CD8-positive, alpha-beta memory T cell (primary cell): Measurements from ENCODE around the gene RREB1. TPM values are rescaled to one million over a fixed set of nuclear protein-coding genes. Genes with fewer than 3 reads are reported as not detected.

ENCODE experiments used
- CTCF ChIA-PET: fragments of 350-600 bp; sonication (Branson Sonifier 250); formaldehyde crosslinking; loops from one replicate; lab custom pipeline; 2021; ENCODE audit warnings: antibody characterized with exemption; lab: Charles Lee
- POLR2A ChIA-PET: fragments of 350-600 bp; sonication (Branson Sonifier 250); formaldehyde crosslinking; loops from one replicate; lab custom pipeline; 2021; ENCODE audit warnings: antibody characterized with exemption; lab: Charles Lee
- DNase-seq, 5 donors: peaks; one replicate each; pipeline versions ENCODE4 v3.0.0 to v3.0.0-alpha.2; 2020 to 2022; ENCODE audit warnings: mixed read lengths in 1 of 5
- H3K27ac ChIP-seq: one replicate; pipeline ENCODE4 v1.7.0; 2013; ENCODE audit warnings: low read depth, mild to moderate bottlenecking, low read length, moderate library complexity
- H3K27me3 ChIP-seq: 2 replicates; pipeline ENCODE4 v1.7.0; 2013; ENCODE audit warnings: low read length, mild to moderate bottlenecking; ENCODE audit not compliant: insufficient read depth, poor library complexity, severe bottlenecking
- H3K36me3 ChIP-seq: 2 replicates; pipeline ENCODE4 v1.7.0; 2013; ENCODE audit warnings: mild to moderate bottlenecking, low read length, moderate library complexity; ENCODE audit not compliant: insufficient read depth
- H3K4me1 ChIP-seq: 2 replicates; pipeline ENCODE4 v1.7.0; 2013; ENCODE audit warnings: mild to moderate bottlenecking, low read length, moderate library complexity; ENCODE audit not compliant: insufficient read depth
- H3K4me3 ChIP-seq: 2 replicates; pipeline ENCODE4 v1.7.0; 2013; ENCODE audit warnings: mild to moderate bottlenecking, low read length
- H3K9me3 ChIP-seq: 2 replicates; pipeline ENCODE4 v1.7.0; 2013; ENCODE audit warnings: mild to moderate bottlenecking, low read length
- H3K27ac Mint-ChIP-seq, 8 donors: one replicate each; pipeline ENCODE4 v1.8.0; 2020 to 2021; ENCODE audit warnings: mixed read lengths in 8 of 8, mild to moderate bottlenecking in 6 of 8, inconsistent platforms in 3 of 8, moderate library complexity in 3 of 8
- H3K27me3 Mint-ChIP-seq, 2 donors: one replicate each; pipeline ENCODE4 v1.8.0; 2020 to 2021; ENCODE audit warnings: mixed read lengths in 2 of 2, mild to moderate bottlenecking in 1 of 2, moderate library complexity in 1 of 2
- H3K36me3 Mint-ChIP-seq, 3 donors: one replicate each; pipeline ENCODE4 v1.8.0; 2020 to 2021; ENCODE audit warnings: mixed read lengths in 3 of 3, inconsistent platforms in 1 of 3, mild to moderate bottlenecking in 1 of 3
- H3K4me1 Mint-ChIP-seq, 3 donors: one replicate each; pipeline ENCODE4 v1.8.0; 2020 to 2021; ENCODE audit warnings: mixed read lengths in 3 of 3, inconsistent platforms in 1 of 3, mild to moderate bottlenecking in 1 of 3
- H3K4me3 Mint-ChIP-seq, 7 donors: one replicate each; pipeline ENCODE4 v1.8.0; 2020 to 2021; ENCODE audit warnings: mixed read lengths in 7 of 7, mild to moderate bottlenecking in 6 of 7, moderate library complexity in 4 of 7, inconsistent platforms in 2 of 7
- H3K9me3 Mint-ChIP-seq, 5 donors: one replicate each; pipeline ENCODE4 v1.8.0; 2020 to 2022; ENCODE audit warnings: mixed read lengths in 5 of 5, mild to moderate bottlenecking in 3 of 5, moderate library complexity in 2 of 5, inconsistent platforms in 1 of 5
- polyA plus RNA-seq: library from polyadenylated mRNA; unstranded; fragments of 300-500 nt; fragmentation: Illumina TruSeq; gene quantifications from one replicate; pipeline ENCODE4 v1.2.3, GENCODE V29; 2021
- total RNA-seq, 2 experiments: library from RNA; stranded (reverse); gene quantifications; one replicate each; pipeline ENCODE4 v1.2.3, GENCODE V29; 2021

The RREB1 gene
- total and polyA plus RNA-seq, 3 experiments from 2014 or later = 8.5 to 18.7 (median 17.7) TPM

- Histone ChIP-seq H3K36me3 (no peaks in the 10 kb centered on the region), H3K4me1 (peaks cover 45% of the 10 kb centered on the region), H3K27ac (peak overlapping the region; percentile 74), H3K9me3 (no peaks in the 10 kb centered on the region), H3K4me3 (peak overlapping the region; percentile 28), H3K27me3 (no peaks in the 10 kb centered on the region)
- Mint-ChIP-seq H3K4me3 (peak overlapping the region; percentile 90 to 95 (median 92)), H3K4me1 (peaks cover 47 to 58% (median 57%) of the 10 kb centered on the region in 3 donors), H3K36me3 (peaks cover 0 to 17% (median 0%) of the 10 kb centered on the region in 3 donors), H3K27ac (peak overlapping the region; percentile 76 to 96 (median 94)), H3K27me3 (peaks cover 0 to 1% of the 10 kb centered on the region in 2 donors), H3K9me3 (peaks cover 0 to 3% (median 0%) of the 10 kb centered on the region in 5 donors)
- ChIA-PET CTCF (interaction anchor here (0.8 to 1.8 kb wide), 3 partner anchors 9 to 433 kb away, joined by 4 to 6 read pairs (median 5); no protein-coding TSS in a partner anchor), POLR2A (interaction anchor here (0.6 to 3.4 kb wide), 5 partner anchors 22 to 1258 kb away, joined by 3 to 27 read pairs (median 6); no protein-coding TSS in a partner anchor)
- DNase-seq = peak; percentile 16 to 62 (median 34)
Measured at GRCh38 chr6:7108964-7109836, 1.4 kb downstream of the RREB1 start.

DNA sequence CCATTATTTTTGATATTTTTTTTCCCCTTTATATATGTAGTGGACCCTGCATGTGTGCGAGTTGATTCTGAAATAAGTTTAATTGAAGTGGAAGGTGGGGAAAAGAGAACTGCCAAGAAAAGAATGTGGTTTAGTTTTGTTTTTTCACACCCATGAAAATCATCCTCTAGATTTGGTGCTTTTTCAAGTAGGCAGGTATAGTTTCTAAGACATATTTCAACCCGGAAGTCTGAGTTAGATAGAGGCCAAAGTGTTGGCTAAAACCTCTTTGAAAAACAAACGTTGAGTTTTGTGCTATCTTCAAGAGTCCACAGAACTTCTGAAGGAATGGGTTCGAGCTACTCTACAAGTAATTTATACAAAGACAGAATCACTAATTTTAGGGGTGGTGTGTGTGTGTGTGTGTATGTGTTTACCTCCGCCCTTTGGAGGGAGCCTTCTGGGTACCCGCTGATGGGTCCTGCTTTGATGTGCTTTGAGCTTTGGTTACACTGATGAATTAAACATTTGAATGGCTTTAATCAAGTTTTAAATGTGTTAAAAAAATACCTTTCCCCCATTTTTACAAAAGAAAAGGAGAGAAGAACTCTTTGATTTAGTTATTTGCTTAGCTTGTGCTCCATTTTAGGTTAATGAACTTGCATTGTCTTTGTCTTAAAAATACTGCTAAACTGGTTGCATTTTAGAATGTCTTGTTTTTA is 2.5 kb downstream of the RREB1 start:
- H3K9me3 ChIP-seq = no peaks in the 10 kb centered on the region
- Mint-ChIP-seq H3K36me3 (peaks cover 0 to 17% (median 0%) of the 10 kb centered on the region in 3 donors), H3K4me1 (peaks cover 51 to 68% (median 67%) of the 10 kb centered on the region in 3 donors), H3K27ac (peak overlapping the region; percentile 76 to 96 (median 94)), H3K9me3 (peaks cover 0 to 3% (median 0%) of the 10 kb centered on the region in 5 donors), H3K4me3 (peak overlapping the region; percentile 90 to 95 (median 92)), H3K27me3 (peaks cover 0 to 1% of the 10 kb centered on the region in 2 donors)
- POLR2A ChIA-PET = interaction anchor here (0.7 to 3.4 kb wide), 4 partner anchors 25 to 58 kb away, joined by 3 to 27 read pairs (median 3); no protein-coding TSS in a partner anchor
- CTCF ChIA-PET = interaction anchor here (1.2 to 1.8 kb wide), 2 partner anchors 36 to 434 kb away, joined by 4 to 5 read pairs; no protein-coding TSS in a partner anchor
- H3K27me3 ChIP-seq = no peaks in the 10 kb centered on the region
- peak overlapping the region; percentile 74 for H3K27ac ChIP-seq
- peaks cover 51% of the 10 kb centered on the region for H3K4me1 ChIP-seq
- peak in 1 of 5 donors; percentile 29 for DNase-seq
- H3K36me3 ChIP-seq = no peaks in the 10 kb centered on the region
- peak overlapping the region; percentile 28 for H3K4me3 ChIP-seq

- Mint-ChIP-seq H3K27ac (peak overlapping the region in 4 of 8 donors; percentile 2 to 94 (median 42)), H3K4me1 (peaks cover 59 to 76% (median 74%) of the 10 kb centered on the region in 3 donors), H3K9me3 (peaks cover 0 to 3% (median 0%) of the 10 kb centered on the region in 5 donors), H3K36me3 (peaks cover 0 to 17% (median 0%) of the 10 kb centered on the region in 3 donors), H3K27me3 (peaks cover 0 to 1% of the 10 kb centered on the region in 2 donors), H3K4me3 (peak overlapping the region in 4 of 7 donors; percentile 44 to 92 (median 92))
- H3K27me3 ChIP-seq = no peaks in the 10 kb centered on the region
- H3K4me1 ChIP-seq = peaks cover 61% of the 10 kb centered on the region
- no peak for DNase-seq
- no peak overlapping the region for H3K27ac ChIP-seq
- POLR2A ChIA-PET = interaction anchor here (0.7 to 1.2 kb wide), 3 partner anchors 24 to 32 kb away, joined by 3 read pairs; no protein-coding TSS in a partner anchor
- H3K9me3 ChIP-seq = no peaks in the 10 kb centered on the region
- no peak overlapping the region for H3K4me3 ChIP-seq
- no peaks in the 10 kb centered on the region for H3K36me3 ChIP-seq
- CTCF ChIA-PET = interaction anchor here (1.2 to 1.8 kb wide), 3 partner anchors 24 to 435 kb away, joined by 4 to 5 read pairs (median 4); no protein-coding TSS in a partner anchor
Measured at GRCh38 chr6:7111095-7111690, 3.4 kb downstream of the RREB1 start.

- peaks cover 64 to 78% (median 77%) of the 10 kb centered on the region in 3 donors for H3K4me1 Mint-ChIP-seq
- peak overlapping the region; percentile 1 for H3K4me3 ChIP-seq
- no peak for DNase-seq
- peaks cover 64% of the 10 kb centered on the region for H3K4me1 ChIP-seq
- CTCF ChIA-PET = interaction anchor here (1.5 kb wide), 1 partner anchor 25 kb away, joined by 4 read pairs; no protein-coding TSS in a partner anchor
- H3K27me3 ChIP-seq = no peaks in the 10 kb centered on the region
- no peaks in the 10 kb centered on the region for H3K36me3 ChIP-seq
- POLR2A ChIA-PET = interaction anchor here (0.8 to 1.2 kb wide), 3 partner anchors 9 to 31 kb away, joined by 3 read pairs; no protein-coding TSS in a partner anchor
- H3K27me3 Mint-ChIP-seq = no peaks in the 10 kb centered on the region
- H3K36me3 Mint-ChIP-seq = peaks cover 0 to 12% (median 0%) of the 10 kb centered on the region in 3 donors
- H3K27ac Mint-ChIP-seq = peak overlapping the region in 7 of 8 donors; percentile 4 to 83 (median 67)
- H3K9me3 ChIP-seq = no peaks in the 10 kb centered on the region
- peak overlapping the region; percentile 7 to 73 (median 48) for H3K4me3 Mint-ChIP-seq
- H3K27ac ChIP-seq = no peak overlapping the region
- H3K9me3 Mint-ChIP-seq = peaks cover 0 to 3% (median 0%) of the 10 kb centered on the region in 5 donors
Measured at GRCh38 chr6:7112171-7112570, 4.4 kb downstream of the RREB1 start.

GRCh38 chr6:7112741-7113313 is 5.1 kb downstream of the RREB1 start:
- no peaks in the 10 kb centered on the region for H3K27me3 Mint-ChIP-seq
- H3K4me3 Mint-ChIP-seq = peak overlapping the region; percentile 12 to 73 (median 51)
- peaks cover 64 to 81% (median 78%) of the 10 kb centered on the region in 3 donors for H3K4me1 Mint-ChIP-seq

GRCh38 chr6:7114744-7115458 is 7.1 kb downstream of the RREB1 start:
- H3K36me3 Mint-ChIP-seq = peaks cover 0 to 5% (median 4%) of the 10 kb centered on the region in 3 donors
- H3K27me3 ChIP-seq = no peaks in the 10 kb centered on the region
- H3K36me3 ChIP-seq = no peaks in the 10 kb centered on the region
- H3K4me1 ChIP-seq = peaks cover 64% of the 10 kb centered on the region
- peaks cover 0 to 3% (median 0%) of the 10 kb centered on the region in 5 donors for H3K9me3 Mint-ChIP-seq
- DNase-seq = no peak
- no peaks in the 10 kb centered on the region for H3K27me3 Mint-ChIP-seq
- ChIA-PET CTCF (interaction anchor here (0.7 kb wide), 1 partner anchor 22 kb away, joined by 4 read pairs; no protein-coding TSS in a partner anchor), POLR2A (interaction anchor here (1.4 kb wide), 1 partner anchor 27 kb away, joined by 3 read pairs; no protein-coding TSS in a partner anchor)
- H3K4me3 ChIP-seq = no peak overlapping the region
- H3K27ac Mint-ChIP-seq = peak overlapping the region in 6 of 8 donors; percentile 4 to 82 (median 50)
- H3K4me1 Mint-ChIP-seq = peaks cover 70 to 90% (median 89%) of the 10 kb centered on the region in 3 donors
- no peak overlapping the region for H3K4me3 Mint-ChIP-seq
- no peaks in the 10 kb centered on the region for H3K9me3 ChIP-seq
- H3K27ac ChIP-seq = no peak overlapping the region

More at GRCh38 chr6:7112741-7113313, 5.1 kb downstream of the RREB1 start:
- ChIA-PET POLR2A (interaction anchor here (1.0 kb wide), 1 partner anchor 9 kb away, joined by 3 read pairs; no protein-coding TSS in a partner anchor), CTCF (interaction anchor here (1.4 kb wide), 1 partner anchor 15 kb away, joined by 3 read pairs; no protein-coding TSS in a partner anchor)
- no peak overlapping the region for H3K27ac ChIP-seq
- Mint-ChIP-seq H3K9me3 (peaks cover 0 to 3% (median 0%) of the 10 kb centered on the region in 5 donors), H3K36me3 (peaks cover 0 to 9% (median 0%) of the 10 kb centered on the region in 3 donors), H3K27ac (peak overlapping the region; percentile 4 to 95 (median 68))
- peak in 3 of 5 donors; percentile 21 to 70 (median 55) for DNase-seq
- H3K27me3 ChIP-seq = no peaks in the 10 kb centered on the region
- H3K36me3 ChIP-seq = no peaks in the 10 kb centered on the region
- H3K9me3 ChIP-seq = no peaks in the 10 kb centered on the region
- H3K4me3 ChIP-seq = peak overlapping the region; percentile 1
- peaks cover 64% of the 10 kb centered on the region for H3K4me1 ChIP-seq
